ENCODE results near the gene KL.

The KL gene

DNA sequence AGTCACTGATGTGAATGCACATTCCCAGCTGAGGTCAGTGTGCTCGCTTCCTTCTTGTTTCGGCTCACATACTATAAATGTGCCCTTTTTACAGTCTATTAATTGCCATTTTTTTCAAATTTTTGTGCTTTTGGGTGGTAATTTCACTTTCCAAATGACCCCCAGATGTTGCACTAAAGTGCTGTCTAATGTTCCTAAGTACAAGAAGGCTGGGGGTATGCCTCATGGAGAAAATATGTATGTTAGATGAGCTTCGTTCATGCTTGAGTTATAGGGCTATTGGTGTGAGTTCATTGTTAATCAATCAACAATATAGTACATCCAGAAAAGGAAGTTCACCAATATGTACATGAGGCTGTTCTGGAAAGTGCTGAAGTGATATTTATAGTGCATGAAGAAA lies 84.7 kb downstream of the KL start:
- no peak for DNase-seq
- in situ Hi-C loops (cut with HindIII; ENCODE audit: low pct_ligation_motif_present, low pct_unique_long_range_greater_than_20kb, low sequenced_read_pairs), result no loop called here

DNA sequence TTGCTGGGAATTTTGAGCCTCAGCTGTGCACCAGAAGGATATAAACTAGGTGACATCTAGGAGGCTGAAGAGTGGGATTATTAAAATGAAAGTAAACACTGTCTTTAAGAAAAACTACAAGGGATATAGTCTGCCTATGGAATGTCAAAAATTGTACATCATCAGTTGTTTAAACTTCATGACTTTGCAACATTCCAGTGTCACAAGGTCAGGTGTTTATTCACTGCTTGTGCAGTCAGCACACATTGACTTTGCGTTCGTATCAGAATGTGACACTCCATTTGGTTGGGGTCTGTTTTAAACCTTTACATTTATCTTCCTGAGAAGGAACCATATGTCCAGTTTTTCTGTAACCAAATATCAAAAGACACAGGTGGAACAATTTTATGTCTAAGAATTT lies 85.6 kb downstream of the KL start:
- in situ Hi-C loops (cut with HindIII; ENCODE audit: low pct_ligation_motif_present, low pct_unique_long_range_greater_than_20kb, low sequenced_read_pairs), result no loop called here
- no peak for DNase-seq

DNA sequence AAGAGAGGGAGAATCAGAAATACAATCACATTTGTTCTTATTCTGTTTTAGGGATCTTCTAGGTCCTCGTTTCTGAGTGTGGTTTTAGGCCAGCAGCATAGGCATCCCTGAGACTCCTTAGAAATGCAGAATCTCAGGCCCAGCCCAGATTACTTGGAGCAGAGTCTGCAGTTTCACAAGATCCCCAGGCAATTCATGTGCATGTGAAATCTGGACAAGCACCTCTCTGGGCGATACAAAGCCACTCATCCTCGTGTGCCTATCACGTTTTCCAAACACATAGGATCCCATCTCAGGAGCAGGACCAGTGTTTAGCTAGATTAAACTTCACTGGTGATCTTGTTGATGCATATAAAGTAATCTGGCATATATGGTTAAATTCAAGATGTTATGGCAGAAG lies 87.2 kb downstream of the KL start:
- in situ Hi-C loops (cut with HindIII; ENCODE audit: low pct_ligation_motif_present, low pct_unique_long_range_greater_than_20kb, low sequenced_read_pairs), result no loop called here
- DNase-seq, result no peak

DNA sequence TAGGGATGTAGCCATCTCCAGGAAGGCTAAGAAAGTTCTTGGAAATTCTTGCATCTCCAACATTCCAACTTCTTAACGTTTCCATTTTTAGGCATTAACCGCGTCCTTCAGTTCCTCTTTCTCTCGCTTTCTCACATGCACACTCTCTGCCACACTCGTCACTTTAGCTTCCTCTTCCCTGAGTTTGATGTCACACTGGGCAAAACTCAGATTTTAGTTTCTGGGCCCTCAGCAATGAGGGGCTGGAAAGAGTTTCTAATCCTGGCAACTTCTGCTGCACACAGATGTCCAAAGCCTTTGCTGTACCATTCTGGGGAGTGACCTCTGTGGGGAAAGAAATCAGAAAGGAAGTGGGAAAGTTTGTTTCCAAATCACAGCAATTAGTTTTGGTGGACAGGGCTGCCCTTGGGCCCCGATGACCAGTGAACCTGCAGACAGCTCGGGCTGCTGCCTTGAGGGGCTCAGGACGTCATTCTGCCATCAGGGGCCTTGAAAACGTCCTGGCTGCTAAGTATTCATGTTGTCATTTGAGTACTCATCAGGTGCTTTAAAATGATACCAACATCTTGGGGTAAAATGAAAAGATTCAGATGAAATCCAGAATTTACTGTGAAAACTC lies 89.3 kb downstream of the KL start:
- in situ Hi-C loops (cut with HindIII; ENCODE audit: low pct_ligation_motif_present, low pct_unique_long_range_greater_than_20kb, low sequenced_read_pairs), result no loop called here
- DNase-seq, result no peak

DNA sequence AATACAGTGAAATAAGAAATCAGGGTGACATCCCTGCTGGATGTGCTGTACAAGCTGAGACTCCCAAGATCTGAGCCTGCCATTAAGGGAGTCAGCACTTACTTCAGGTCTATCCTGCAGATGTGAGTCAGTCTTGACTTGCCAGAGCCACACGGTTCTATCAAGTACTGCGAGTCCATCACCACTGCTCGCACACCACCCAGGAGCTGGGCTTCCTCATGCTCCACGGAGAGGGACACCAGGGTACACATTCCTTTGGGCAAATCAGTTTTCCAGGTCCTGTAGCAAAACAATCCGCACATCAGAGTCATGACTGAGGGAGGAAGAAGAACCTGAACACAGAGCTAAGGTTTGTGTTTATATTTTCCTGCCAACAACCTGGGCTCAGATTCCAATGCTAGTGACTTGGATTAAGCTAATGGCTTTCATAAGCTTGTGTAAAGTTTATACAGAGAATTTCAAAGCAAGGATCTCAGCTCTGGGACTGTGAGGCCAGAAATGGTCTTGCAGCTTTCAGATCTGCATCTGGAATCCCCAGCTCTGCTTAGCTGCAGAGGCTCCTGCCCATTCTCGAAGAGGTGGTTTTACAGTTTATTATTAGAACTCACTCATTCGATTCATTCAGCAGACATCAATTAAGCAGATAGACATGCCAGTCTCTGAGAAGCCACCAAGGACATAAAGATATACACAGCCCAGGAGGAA lies 90.6 kb downstream of the KL start:
- no peak for DNase-seq
- in situ Hi-C loops (cut with HindIII; ENCODE audit: low pct_ligation_motif_present, low pct_unique_long_range_greater_than_20kb, low sequenced_read_pairs), result no loop called here

DNA sequence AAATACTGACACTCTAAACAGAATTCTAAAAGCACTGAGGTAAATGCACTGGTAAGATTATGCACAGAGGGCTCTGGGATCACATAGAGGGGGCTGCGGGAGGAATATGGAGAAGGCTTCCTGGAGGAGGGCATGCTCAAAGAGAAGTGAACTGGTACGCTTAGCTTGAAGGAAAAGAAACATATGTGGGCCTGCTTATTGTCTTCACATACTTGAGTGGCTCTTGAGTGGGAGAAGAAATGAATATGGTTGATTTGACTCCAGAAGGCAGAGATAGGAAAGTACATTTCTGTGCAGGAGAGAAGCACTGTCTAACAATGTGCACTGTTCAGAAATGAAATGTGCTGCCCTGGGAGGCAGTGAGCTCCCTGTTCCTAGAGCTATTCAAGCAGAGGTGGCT lies 91.1 kb downstream of the KL start:
- no peak for DNase-seq
- in situ Hi-C loops (cut with HindIII; ENCODE audit: low pct_ligation_motif_present, low pct_unique_long_range_greater_than_20kb, low sequenced_read_pairs), result no loop called here

DNA sequence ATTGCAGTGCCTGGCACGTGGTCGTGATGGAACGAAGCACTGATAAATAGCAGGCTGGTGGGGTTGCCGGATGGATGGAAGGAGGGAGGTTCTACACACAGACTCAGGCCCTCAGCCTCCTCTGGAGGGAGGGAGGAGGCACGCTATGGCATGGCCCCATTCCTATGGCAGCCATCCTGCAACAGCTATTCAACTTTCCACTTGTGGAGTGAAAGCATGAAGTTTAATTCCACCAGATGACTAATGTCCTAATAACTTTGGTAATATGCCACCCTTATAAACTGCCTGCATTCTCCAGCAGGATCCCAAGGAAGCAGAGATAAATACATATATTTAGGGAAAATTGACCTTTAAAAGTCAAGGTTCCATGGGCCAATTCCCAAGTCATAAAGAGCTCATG lies 92.4 kb downstream of the KL start:
- DNase-seq, result no peak
- in situ Hi-C loops (cut with HindIII; ENCODE audit: low pct_ligation_motif_present, low pct_unique_long_range_greater_than_20kb, low sequenced_read_pairs), result no loop called here

DNA sequence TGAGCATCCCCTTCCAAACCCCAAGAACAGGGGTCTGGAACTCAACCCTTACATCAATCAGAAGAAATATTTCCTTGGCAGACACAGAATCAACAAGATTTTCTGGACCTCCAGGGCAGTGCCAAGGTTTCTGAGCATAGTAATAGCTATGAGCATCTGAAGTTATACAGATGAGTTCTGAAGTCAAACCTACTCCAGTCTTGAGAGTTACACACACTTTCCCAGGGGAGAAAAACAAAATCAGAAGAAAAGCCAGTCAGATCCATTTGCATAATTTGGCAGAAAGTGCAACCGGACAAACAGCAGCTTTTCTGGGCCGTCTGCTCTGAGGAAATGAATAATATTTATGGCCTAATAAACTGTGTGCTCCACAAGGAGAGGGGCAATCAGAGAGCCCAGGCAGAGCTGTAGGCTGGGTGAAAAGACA lies 93.1 kb downstream of the KL start:
- in situ Hi-C loops (cut with HindIII; ENCODE audit: low pct_ligation_motif_present, low pct_unique_long_range_greater_than_20kb, low sequenced_read_pairs), result no loop called here
- no peak for DNase-seq

DNA sequence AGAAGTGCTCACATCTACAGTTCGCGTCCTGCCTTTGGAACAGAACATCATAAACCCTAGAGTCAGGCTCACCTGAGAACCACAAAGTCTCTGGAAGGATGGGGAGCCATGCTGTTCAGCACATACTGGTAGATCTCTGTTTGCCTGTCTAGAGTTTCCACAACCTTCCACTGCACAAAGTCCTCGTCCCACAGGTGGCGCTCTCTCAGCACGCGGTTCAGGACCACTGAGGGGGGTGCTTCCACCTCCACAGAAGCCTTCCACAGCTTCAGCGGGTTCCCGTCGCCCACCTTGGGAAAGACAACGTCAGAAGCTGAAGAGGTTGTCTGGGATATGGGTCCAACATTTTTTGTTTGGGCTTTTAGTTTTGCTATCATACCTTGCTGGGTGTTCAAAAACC lies 93.6 kb downstream of the KL start:
- peak; percentile 19 for DNase-seq
- in situ Hi-C loops (cut with HindIII; ENCODE audit: low pct_ligation_motif_present, low pct_unique_long_range_greater_than_20kb, low sequenced_read_pairs), result no loop called here

DNA sequence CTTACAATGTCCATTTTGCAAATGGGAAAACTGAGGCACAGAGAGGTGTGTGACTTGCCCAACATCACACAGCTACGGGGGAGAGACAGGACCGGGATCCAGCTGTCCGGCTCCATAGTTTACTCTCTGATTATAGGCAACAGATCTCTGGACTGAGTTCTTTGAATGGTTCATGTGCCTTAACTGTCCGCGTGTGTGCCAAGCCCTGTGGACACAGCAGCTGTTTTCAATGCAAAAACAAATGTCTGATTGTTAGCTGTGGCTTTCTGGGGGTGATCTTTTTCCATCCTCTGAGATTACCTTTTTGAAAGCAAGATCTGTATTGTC lies 94.1 kb downstream of the KL start:
- no peak for DNase-seq
- in situ Hi-C loops (cut with HindIII; ENCODE audit: low pct_ligation_motif_present, low pct_unique_long_range_greater_than_20kb, low sequenced_read_pairs), result no loop called here

DNA sequence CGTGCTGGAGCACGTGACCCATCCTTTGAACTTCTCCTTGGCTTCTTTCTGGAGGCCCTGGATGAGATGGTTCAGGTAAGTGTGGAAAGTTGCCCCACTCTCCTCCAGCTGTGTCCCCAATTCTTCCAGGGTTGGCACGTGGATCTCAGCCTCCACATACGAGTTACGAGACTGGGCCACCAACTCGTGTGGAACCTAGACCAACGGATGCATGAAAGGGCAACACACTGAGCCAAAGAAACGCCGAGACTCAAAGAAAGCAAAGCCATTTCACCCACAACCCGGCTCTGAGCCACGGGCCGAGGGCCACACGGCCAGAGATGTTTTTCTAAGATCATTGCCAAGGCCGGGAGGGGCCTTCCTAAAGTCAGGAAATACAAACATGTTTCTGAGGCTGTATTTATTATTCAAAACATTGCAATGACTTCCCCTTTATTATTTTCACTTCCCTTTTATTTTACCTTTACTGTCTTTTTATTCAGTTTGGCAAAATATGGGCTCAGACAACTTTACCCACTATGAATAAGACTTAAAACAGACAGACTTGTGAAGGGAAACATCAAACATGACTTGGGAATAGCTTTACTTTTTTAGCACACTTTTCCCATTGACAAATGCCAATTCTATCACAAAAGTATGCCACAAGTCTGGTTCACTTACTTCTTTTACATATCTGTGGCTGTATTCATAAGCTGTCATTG lies 94.6 kb downstream of the KL start:
- in situ Hi-C loops (cut with HindIII; ENCODE audit: low pct_ligation_motif_present, low pct_unique_long_range_greater_than_20kb, low sequenced_read_pairs), result no loop called here
- DNase-seq, result no peak

DNA sequence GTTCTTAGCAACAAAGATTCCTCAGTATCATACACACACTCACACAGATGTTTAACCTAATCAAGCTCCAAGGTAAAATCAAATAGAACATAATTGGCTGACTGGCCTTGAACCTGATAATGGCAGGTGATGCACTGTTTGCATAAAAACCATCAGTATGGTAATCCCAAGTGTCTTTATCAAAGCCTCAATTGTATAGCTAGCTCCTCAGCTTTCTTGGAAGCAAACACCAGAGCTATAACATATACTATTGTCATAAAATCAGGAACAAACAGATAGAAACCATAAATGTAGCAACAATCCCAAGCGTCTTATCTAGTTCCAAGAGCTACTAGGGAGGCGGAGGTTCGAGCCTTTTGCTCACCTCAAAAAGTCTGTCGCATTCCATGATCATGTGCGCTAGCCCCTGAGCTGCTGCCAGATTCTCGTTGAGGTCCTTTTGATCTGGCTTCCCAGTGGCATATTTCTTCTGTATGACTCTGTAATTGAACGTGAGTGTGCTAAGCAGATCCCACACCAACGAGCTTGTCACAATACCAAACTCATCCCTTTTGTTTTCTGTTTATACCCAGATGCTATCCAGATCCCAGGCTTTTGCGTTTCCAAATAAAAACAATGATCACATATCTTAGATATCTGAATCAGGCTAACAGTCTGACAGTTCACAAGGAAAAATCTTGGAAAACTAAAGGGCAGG lies 95.3 kb downstream of the KL start:
- in situ Hi-C loops (cut with HindIII; ENCODE audit: low pct_ligation_motif_present, low pct_unique_long_range_greater_than_20kb, low sequenced_read_pairs), result no loop called here

DNA sequence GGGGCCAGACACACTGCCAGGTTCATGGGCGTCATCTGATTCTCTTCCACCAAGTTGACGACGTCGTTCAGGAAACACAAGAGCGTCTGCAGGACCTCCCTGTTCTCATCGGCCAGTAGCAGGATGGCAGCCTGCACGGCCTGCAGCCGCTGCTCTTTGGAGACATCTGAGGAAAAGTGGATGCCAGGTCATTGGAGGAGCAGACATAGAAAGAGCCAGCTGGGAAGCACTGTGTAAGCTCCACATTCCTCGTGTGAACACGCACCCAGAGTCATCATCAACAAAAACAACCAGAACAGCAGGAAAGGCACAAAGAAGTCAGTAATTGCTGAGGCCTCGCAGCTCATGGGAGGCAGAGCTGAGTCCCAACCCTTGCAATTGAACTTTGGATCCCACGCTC lies 96.5 kb downstream of the KL start:
- DNase-seq, result no peak

More for the DNA sequence above, 95.3 kb downstream of the KL start:
- no peak for DNase-seq

DNA sequence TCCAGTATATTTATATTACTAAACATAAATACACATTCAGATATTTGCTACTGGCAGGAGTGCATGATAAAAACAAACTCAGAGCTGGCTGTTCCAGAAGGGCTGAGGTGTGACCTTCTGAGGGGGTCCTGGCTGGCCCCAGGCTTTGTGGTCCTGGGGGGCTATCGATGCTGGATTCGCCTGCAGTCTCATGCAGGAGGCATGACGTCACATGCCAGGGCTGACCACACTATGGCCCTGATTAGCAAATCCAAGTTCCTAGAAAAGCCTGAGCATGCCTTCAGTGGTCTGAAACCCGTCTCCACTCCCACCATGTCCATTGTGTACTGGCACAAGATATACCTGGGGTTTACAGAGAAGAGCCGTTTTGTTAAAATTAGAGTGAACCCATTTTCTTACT lies 97.9 kb downstream of the KL start:
- DNase-seq, result no peak
- in situ Hi-C loops (cut with HindIII; ENCODE audit: low pct_ligation_motif_present, low pct_unique_long_range_greater_than_20kb, low sequenced_read_pairs), result no loop called here

More for the DNA sequence above, 96.5 kb downstream of the KL start:
- in situ Hi-C loops (cut with HindIII; ENCODE audit: low pct_ligation_motif_present, low pct_unique_long_range_greater_than_20kb, low sequenced_read_pairs), result no loop called here

DNA sequence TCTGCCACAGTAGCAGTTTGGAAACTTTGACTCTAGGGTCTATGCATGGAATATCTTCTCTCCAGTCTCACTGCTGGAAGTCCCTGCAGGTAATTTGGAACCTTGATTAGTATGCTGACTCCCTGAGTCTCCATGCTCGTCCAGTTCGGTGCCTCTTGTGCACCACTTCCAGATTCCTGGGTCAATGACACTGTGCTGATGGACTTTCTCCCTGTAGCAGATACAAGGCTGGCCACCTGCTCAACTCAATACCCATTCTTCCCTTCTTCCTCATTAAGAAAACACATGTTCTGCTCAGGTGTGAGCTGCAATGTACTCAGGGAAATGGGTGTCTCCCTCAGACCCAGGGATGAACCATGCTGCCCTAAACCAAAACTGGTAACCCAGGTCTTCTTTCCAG lies 99.1 kb downstream of the KL start:
- in situ Hi-C loops (cut with HindIII; ENCODE audit: low pct_ligation_motif_present, low pct_unique_long_range_greater_than_20kb, low sequenced_read_pairs), result no loop called here
- DNase-seq, result no peak

Measured in ACHN (cell line).